MM.1S (cell line): Measurements from ENCODE around the gene SEL1L3.

Experiments used
- DNase-seq: peaks from one replicate; pipeline ENCODE4 v3.0.0-alpha.2; 2015
- H2AFZ ChIP-seq: fragments of 300-600 bp; sonication (generic); 2 replicates; pipeline ENCODE4 v1.6.0; 2016; ENCODE audit warnings: antibody characterized with exemption, low read length
- H3F3A ChIP-seq: fragments of 300-600 bp; sonication (generic); 2 replicates; pipeline ENCODE4 v1.6.1; 2016; ENCODE audit warnings: mild to moderate bottlenecking, antibody characterized with exemption, low read length, moderate library complexity, mixed read lengths; ENCODE audit not compliant: insufficient read depth
- H3K27ac ChIP-seq: fragments of 300-600 bp; sonication (generic); 2 replicates; pipeline ENCODE4 v1.5.1; 2016; ENCODE audit warnings: mild to moderate bottlenecking, low read length
- H3K27me3 ChIP-seq: fragments of 300-600 bp; sonication (generic); replicated peaks from 2 replicates; pipeline ENCODE4 v1.6.0; 2016; ENCODE audit warnings: low read length; ENCODE audit not compliant: insufficient read depth
- H3K36me3 ChIP-seq: fragments of 300-600 bp; sonication (generic); replicated peaks from 2 replicates; pipeline ENCODE4 v1.6.1; 2016; ENCODE audit warnings: mild to moderate bottlenecking, low read length, mixed read lengths; ENCODE audit not compliant: insufficient read depth
- H3K4me1 ChIP-seq: fragments of 300-600 bp; sonication (generic); 2 replicates; pipeline ENCODE4 v1.6.1; 2016; ENCODE audit warnings: low read length, mixed read lengths
- H3K4me2 ChIP-seq: fragments of 300-600 bp; sonication (generic); 2 replicates; pipeline ENCODE4 v1.6.0; 2016; ENCODE audit warnings: low read depth, low read length
- H3K4me3 ChIP-seq: fragments of 300-600 bp; sonication (generic); 2 replicates; pipeline ENCODE4 v1.5.1; 2016; ENCODE audit warnings: low read length, mixed read lengths
- H3K79me2 ChIP-seq: fragments of 300-600 bp; sonication (generic); 2 replicates; pipeline ENCODE4 v1.6.1; 2016; ENCODE audit warnings: mixed run types, low read length, mixed read lengths
- H3K9ac ChIP-seq: fragments of 300-600 bp; sonication (generic); 2 replicates; pipeline ENCODE4 v1.6.1; 2016; ENCODE audit warnings: low read length, mixed read lengths
- H3K9me2 ChIP-seq: fragments of 300-600 bp; sonication (generic); replicated peaks from 2 replicates; pipeline ENCODE4 v1.6.1; 2016; ENCODE audit warnings: mild to moderate bottlenecking, low read length, mixed read lengths; ENCODE audit not compliant: insufficient read depth
- H3K9me3 ChIP-seq: fragments of 300-600 bp; sonication (generic); replicated peaks from 2 replicates; pipeline ENCODE4 v1.6.1; 2016; ENCODE audit warnings: mild to moderate bottlenecking, low read length, mixed read lengths; ENCODE audit not compliant: insufficient read depth
- H4K20me1 ChIP-seq: fragments of 300-600 bp; sonication (generic); 2 replicates; pipeline ENCODE4 v1.6.1; 2016; ENCODE audit warnings: mild to moderate bottlenecking, low read length, moderate library complexity, mixed read lengths; ENCODE audit not compliant: insufficient read depth
- EZH2 ChIP-seq: fragments of 300-600 bp; sonication (generic); optimal IDR thresholded peaks from 2 replicates; pipeline ENCODE3; 2017; ENCODE audit warnings: low read depth, mild to moderate bottlenecking, antibody characterized with exemption, low read length, mixed read lengths
- EZH2phosphoT487 ChIP-seq: fragments of 300-600 bp; sonication (generic); IDR thresholded peaks from 2 replicates; pipeline ENCODE4 v1.6.1; 2018; ENCODE audit warnings: antibody characterized with exemption, low read length
- TF ChIP-seq, protein P1 (sequence below): fragments of 300-600 bp; sonication (generic); IDR thresholded peaks from 2 replicates; pipeline ENCODE4 v1.5.1; 2016; ENCODE audit warnings: antibody characterized with exemption, low read length, mixed read lengths

SEL1L3 gene

DNA sequence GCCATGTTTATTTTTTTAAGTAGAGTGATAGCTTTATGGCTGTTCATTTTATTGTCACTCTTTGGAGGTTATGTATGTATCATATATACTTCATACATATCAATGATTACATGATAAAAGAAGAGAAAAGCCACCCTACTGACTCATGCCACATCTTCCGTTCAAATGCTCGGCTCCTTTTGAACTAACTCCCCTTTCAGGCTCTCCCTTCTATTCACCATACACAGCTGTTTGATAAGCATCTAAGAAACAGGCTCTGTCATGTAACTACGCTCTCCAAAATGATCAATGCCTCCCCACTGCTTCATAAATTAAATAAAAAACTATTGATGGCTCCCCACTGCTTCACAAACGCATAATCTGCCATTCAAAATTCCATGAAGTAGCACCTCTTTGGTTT lies 89.4 kb downstream of the SEL1L3 start:
- TF ChIP-seq EZH2 (no peak), EZH2phosphoT487 (no peak)
- TF ChIP-seq, protein P1, sequence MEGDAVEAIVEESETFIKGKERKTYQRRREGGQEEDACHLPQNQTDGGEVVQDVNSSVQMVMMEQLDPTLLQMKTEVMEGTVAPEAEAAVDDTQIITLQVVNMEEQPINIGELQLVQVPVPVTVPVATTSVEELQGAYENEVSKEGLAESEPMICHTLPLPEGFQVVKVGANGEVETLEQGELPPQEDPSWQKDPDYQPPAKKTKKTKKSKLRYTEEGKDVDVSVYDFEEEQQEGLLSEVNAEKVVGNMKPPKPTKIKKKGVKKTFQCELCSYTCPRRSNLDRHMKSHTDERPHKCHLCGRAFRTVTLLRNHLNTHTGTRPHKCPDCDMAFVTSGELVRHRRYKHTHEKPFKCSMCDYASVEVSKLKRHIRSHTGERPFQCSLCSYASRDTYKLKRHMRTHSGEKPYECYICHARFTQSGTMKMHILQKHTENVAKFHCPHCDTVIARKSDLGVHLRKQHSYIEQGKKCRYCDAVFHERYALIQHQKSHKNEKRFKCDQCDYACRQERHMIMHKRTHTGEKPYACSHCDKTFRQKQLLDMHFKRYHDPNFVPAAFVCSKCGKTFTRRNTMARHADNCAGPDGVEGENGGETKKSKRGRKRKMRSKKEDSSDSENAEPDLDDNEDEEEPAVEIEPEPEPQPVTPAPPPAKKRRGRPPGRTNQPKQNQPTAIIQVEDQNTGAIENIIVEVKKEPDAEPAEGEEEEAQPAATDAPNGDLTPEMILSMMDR = no peak
- H3K9ac ChIP-seq = no peak overlapping the region
- no peak for DNase-seq
- H3K36me3 ChIP-seq = no peaks in the 10 kb centered on the region
- H4K20me1 ChIP-seq = no peaks in the 10 kb centered on the region
- H3K9me2 ChIP-seq = no peaks in the 10 kb centered on the region
- H3K4me2 ChIP-seq = no peak overlapping the region
- H3K27me3 ChIP-seq = no peaks in the 10 kb centered on the region
- H3F3A ChIP-seq = no peaks in the 10 kb centered on the region
- H2AFZ ChIP-seq = no peak overlapping the region
- no peaks in the 10 kb centered on the region for H3K4me1 ChIP-seq
- H3K27ac ChIP-seq = no peak overlapping the region
- no peaks in the 10 kb centered on the region for H3K9me3 ChIP-seq
- H3K4me3 ChIP-seq = no peak overlapping the region
- no peaks in the 10 kb centered on the region for H3K79me2 ChIP-seq

DNA sequence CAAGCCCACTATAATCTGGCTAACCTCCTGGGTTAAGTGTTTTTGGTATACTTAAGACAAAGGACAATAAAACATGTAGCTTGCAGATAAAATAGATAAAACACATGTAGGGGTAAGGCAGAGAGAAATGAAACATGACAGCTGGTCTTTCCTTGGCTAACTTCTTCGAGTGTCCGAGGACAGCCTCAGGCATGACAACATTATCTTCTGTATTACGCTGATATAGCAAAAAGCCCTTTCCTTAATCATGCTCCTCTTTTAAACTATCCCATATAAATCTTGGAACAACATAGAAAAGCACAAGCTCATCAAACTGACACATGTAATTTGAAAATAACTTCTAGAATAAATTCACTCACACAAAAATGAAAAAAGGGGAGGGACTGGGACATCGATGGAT lies 91.1 kb downstream of the SEL1L3 start:
- no peaks in the 10 kb centered on the region for H3K9me2 ChIP-seq
- no peak overlapping the region for H3K27ac ChIP-seq
- H3K4me1 ChIP-seq = no peaks in the 10 kb centered on the region
- no peak overlapping the region for H2AFZ ChIP-seq
- TF ChIP-seq EZH2phosphoT487 (no peak), EZH2 (no peak)
- TF ChIP-seq, protein P1 = no peak
- H3K36me3 ChIP-seq = no peaks in the 10 kb centered on the region
- H3K4me2 ChIP-seq = no peak overlapping the region
- H3K9me3 ChIP-seq = no peaks in the 10 kb centered on the region
- no peaks in the 10 kb centered on the region for H3K27me3 ChIP-seq
- no peak overlapping the region for H3K4me3 ChIP-seq
- DNase-seq = no peak
- H4K20me1 ChIP-seq = no peaks in the 10 kb centered on the region
- H3F3A ChIP-seq = no peaks in the 10 kb centered on the region
- no peak overlapping the region for H3K9ac ChIP-seq
- no peaks in the 10 kb centered on the region for H3K79me2 ChIP-seq

DNA sequence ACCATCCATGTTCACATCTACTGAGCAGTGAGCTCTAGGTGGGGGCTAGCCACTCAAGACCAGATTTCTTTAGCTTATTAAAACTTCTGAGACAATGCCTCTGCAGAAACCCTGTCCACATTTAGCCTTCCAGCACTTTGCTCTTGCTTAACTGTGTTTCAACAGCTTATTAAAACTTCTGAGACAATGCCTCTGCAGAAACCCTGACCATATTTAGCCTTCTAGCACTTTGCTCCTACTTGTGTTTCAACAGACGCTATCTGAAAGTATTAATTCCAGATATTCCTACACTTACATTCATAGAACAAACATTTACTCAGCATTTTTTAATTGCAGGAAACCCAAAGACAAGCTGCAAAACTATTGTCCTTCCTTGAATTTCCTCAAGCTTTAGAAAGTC lies 91.9 kb downstream of the SEL1L3 start:
- Histone ChIP-seq H3K27ac (no peak overlapping the region), H2AFZ (no peak overlapping the region), H4K20me1 (no peaks in the 10 kb centered on the region), H3K79me2 (no peaks in the 10 kb centered on the region), H3K9me3 (no peaks in the 10 kb centered on the region), H3K9ac (no peak overlapping the region), H3K9me2 (no peaks in the 10 kb centered on the region), H3K36me3 (no peaks in the 10 kb centered on the region), H3K4me1 (no peaks in the 10 kb centered on the region), H3K4me3 (no peak overlapping the region), H3K27me3 (no peaks in the 10 kb centered on the region), H3K4me2 (no peak overlapping the region), H3F3A (no peaks in the 10 kb centered on the region)
- no peak for DNase-seq
- TF ChIP-seq EZH2 (no peak), EZH2phosphoT487 (no peak)
- TF ChIP-seq, protein P1 = no peak
